Myocyte (in vitro differentiated cells): ENCODE measurements around the gene GABRB1. TPM values are rescaled to one million over a fixed set of nuclear protein-coding genes. Genes with fewer than 3 reads are reported as not detected.
"Not testable (repeated sequence)": the region's sequence is repeated elsewhere in the genome, so short reads cannot be mapped to it uniquely, and the experiment has no call there.

Experiments used
- DNase-seq: peaks from one replicate; pipeline ENCODE4 v3.0.0-alpha.2; 2012; ENCODE audit warnings: low read depth
- total RNA-seq: library from RNA; depleted of rRNA; stranded (reverse); fragments of >200 nt; gene quantifications from 2 replicates; pipeline ENCODE4 v1.2.3, GENCODE V29; 2014

The GABRB1 gene
- total RNA-seq, 1 donor from 2014 or later, result not detected

DNA sequence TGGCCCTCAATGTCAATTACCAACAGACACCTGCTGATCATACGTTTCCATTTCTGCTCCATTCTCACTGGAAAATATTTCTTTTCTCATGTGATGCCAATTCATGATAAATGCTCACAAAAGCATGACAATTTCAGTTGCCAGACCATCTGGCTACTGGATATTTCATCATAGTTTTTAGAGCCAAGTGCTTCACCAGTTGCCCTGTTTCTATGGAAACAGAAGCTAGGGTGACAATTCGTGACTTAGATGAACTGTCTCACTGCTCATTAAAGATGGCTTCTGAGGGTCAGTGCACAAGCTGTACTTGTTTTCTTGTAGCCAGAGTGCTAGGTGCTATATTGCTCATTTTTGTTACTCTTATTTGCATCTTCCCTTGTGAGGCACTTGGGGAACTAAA is 247.3 kb downstream of the GABRB1 start:
- peak; percentile 40 for DNase-seq

DNA sequence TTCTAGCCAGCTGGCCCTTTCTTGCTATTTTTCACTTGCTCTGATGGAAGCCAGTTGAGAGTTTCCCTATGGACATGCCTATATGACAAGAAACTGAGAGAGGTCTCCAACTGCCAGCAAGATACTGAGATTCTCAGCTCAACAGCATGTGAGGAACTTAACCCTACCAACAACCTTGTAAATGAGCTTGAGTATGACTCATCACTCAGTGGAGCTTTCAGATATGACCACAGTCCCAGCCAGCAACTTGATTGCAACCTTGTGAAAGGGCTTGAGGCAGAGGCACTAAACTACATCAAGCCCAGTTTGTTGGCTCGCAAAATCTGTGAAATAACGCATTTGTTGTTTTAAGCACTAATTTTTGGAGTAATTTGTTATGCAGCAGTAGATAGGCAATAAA is 256.4 kb downstream of the GABRB1 start:
- DNase-seq, result peak; percentile 59

DNA sequence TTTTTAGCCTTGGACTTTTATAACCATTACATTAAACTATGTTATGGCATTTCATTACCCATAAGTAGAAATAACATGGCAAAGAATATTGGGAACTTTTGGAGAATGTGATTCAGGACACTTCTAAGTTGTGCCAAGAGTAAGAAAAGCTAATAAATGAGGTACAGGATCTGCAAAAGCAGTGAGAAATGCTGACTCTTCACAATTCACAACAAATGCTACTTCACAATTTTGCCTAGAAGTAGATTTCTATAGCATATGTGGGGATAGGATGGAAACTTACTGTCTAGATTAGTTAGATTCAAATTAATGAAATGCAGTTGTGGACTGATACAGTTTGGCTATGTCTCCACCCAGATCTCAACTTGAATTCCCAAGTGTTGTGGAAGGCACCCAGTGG is 258.4 kb downstream of the GABRB1 start:
- no peak for DNase-seq

DNA sequence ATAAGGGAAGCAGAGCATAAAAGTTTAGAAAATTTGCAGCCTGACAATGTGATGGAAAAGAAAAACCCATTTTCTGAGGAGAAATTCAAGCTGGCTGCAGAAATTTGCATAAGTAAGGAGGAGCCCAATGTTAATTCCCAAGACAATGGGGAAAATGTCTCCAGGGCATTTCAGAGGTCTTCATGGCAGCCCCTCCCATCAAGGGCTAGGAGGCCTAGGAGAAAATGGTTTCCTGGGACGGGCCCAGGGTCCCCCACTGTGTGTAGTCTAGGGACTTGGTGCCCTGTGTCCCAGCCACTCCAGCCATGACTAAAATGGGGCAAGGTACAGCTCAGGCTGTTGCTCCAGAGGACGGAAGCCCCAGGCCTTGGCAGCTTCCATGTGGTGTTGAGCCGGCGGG is 259.5 kb downstream of the GABRB1 start:
- DNase-seq, result not testable (repeated sequence)

DNA sequence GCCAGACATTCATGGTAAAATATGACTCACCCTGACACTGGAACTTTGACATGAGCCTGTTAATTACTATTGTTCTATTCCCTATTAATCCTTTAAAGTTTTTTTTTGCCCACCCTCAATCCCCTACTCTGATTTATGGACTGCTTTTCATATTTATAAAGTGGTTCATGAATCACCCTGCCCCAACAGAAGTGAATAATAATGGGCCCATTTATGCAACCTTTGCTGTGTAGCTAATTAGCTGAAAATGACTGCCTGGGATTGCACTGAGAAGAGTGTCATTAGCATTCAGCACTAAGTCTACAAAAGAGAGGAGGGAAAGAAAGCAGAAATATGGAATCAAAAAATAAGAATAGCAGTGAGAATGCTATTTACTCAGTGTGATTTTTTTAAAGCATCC is 277.8 kb downstream of the GABRB1 start:
- DNase-seq, result no peak

DNA sequence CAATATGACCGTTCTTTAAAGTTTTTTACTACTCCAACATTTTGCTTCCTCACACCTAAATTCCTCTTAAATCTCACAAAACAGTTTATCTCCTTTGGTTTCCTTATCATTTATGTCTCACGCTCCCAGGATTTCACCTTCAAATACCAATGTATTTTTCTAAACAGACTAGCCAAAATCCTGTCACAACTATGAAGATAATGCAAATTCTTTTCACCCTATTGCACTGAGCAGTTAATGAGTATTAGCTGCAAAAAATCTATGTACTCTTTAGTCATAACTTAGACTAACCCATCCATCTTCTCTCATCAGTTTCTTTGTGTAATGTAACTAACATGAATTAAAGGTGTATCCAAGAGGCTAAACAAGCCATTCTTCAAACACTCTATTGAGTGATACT is 280.8 kb downstream of the GABRB1 start:
- DNase-seq, result no peak

DNA sequence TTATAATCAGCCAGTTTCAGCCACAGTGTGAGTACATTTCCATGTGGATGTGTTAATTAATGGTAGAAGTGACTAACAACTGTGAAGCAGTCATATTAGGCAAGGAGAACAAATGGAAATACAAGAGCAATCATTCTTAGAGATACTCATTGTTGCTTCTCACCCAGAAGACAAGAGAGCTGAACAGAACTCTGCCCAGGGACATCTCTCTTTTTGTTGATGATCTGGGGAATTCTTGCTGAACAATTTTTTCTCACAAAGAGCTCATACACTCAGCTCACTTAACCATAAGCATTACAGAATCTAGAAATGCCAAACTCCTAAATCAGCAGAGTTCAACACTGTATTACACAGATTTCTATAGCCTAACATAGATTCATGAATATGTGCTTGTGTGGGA is 282.0 kb downstream of the GABRB1 start:
- no peak for DNase-seq

DNA sequence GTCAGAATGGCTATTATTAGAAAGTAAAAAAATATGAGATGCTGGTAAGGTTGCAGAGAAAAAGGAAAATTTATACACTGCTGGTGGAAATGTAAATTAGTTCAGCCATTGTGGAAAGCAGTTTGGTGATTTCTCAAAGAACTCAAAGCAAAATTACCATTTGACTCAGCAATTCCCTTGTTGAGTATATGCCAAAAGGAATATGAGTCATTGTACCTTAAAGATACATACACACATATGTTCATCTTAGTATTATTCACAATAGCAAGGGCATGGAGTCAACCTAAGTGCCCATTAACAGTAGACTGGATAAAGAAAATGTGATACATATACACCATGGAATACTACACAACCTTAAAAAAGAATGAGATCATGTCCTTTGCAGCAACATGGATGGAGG is 284.0 kb downstream of the GABRB1 start:
- no peak for DNase-seq

DNA sequence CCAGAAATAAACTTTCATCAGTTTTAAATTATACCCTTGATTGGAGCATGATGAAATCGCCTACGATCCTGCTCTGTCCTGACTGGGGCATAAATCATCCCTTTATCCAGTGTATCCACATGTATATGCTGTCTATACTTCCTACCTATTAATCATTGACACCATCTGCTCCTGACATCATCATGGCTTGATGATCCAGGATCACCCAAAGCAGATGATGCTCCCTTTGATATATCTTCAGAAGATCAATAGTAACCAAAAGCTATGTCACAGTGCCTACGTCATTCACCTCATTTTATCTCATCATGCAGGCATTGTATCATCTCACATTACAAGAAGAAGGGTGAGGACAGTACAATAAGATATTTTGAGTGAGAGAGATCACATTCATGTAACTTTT is 294.7 kb downstream of the GABRB1 start:
- no peak for DNase-seq

DNA sequence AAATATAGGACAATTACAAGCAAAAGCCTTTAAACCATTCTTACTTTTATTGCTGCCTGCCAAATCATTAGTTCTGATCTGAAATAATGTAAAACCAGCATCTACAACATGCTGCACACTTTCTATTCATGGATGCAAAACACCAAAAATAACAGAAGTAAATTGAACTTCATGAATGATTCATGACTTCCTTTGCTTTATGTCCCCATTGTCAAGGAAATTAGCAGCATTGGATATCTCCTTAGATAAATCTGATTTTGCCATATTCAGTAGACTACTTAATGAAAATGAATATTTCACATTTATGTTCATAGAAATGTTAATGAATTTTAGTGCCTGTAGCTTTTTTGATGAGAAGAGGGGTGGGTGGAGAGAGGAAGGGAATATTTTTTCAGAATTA is 299.5 kb downstream of the GABRB1 start:
- no peak for DNase-seq

DNA sequence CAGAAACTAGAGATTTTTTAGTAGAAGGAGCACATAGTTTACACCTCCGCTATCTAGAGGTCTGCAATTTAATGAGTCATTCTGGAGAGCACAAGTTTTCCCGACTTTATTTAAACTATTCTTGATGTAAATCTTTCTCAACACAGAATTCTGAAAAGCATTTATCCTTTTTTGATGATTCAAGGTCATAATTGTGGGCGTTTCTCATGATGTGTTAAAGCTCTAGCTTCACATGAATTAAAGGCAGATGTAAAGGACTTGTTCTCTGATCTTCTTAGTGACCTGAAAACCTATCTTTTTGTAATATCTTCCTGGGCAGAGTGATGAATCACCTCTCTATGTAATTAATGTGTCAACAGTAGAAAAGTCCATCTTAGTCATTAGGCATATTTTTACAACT is 303.3 kb downstream of the GABRB1 start:
- DNase-seq, result no peak

DNA sequence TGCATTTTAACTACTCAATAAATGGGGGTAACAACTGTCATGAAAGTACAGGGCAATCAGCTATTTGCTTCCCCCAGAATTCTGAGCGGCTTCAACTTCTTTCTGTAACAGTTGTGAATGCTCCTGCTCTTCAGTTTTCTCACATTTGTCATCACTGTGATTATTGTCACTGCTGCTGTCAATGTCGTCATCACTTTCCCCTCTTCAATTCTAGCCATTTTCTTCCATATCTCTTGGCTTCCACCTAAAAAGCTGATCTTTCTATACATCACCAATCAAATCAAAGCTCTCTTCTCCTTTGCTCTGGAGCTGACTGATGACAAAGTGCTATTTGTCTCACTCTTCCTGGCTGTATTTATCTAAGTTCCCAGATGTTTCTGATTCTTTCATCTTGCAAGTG is 306.5 kb downstream of the GABRB1 start:
- no peak for DNase-seq

DNA sequence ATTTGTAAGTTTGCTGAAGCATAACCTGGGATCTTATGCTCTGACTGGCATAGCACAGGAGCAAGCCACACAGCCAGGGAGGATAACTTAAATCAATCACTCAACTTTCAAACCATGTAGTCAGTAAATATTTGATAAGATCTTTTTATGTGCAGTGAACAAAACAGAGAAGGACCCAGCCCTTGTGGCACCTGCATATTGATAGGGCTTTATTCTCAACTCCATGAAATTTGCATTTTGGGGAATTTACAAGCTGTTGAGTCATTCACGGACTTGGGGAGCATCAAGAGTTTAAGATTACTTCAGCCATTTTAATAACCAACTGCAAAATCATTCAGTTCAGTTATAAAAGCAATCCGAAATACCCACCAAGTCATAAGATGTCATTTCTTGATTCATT is 309.5 kb downstream of the GABRB1 start:
- no peak for DNase-seq

DNA sequence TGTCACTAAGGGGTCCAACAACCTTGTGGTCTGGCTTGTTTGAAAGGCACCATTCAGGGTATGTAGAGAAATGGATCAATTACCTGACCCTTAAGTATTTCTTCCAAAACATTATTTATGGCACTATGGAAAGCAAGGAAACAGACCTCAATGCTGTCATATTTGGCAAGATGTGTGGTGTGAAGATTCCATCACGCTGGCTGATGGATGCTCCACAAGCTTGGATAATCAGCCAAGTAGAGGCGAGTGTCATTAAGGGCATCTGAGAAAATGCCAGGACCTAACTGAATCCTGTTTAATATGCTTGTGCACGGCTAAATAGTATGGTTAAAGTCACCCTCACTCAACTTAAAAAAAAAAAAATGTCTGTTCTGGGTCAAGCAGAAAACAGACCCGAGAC is 311.4 kb downstream of the GABRB1 start:
- no peak for DNase-seq

DNA sequence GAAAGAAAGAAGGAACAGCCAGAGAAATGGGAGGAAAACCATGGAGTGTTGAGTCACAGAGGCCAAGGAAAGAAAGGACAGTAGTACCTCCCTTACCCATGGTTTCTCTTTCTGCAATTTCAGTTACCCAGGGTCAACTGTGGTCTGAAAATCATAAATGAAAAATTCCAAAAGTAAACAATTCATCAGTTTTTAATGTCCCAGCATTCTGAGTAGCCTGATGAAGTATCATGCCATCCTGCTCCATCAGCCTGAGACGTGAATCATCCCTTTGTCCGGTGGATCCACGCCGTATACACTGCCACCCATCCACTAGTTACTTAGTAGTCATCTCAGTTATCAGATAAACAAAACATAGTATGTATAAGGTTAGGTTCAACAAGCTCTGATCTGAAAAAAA is 318.0 kb downstream of the GABRB1 start:
- peak; percentile 7 for DNase-seq

DNA sequence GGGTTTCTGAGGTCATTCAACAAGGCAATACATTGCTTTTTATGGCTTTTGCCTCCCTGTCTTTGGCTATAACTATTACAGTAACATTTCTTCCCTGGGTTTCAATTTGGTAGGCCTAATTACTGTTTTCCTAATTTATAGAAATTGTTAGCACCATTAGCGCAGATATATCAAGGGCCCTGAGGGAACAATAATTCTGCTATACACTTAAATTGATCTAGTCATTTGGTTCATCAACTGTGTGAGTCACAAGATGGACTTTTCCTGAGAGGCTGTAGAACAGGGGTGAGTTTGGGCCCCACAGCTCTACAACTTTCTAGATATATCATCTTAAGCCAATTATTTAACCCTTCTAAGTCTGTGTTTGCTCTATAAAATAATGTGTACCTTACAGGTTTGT is 324.2 kb downstream of the GABRB1 start:
- no peak for DNase-seq

DNA sequence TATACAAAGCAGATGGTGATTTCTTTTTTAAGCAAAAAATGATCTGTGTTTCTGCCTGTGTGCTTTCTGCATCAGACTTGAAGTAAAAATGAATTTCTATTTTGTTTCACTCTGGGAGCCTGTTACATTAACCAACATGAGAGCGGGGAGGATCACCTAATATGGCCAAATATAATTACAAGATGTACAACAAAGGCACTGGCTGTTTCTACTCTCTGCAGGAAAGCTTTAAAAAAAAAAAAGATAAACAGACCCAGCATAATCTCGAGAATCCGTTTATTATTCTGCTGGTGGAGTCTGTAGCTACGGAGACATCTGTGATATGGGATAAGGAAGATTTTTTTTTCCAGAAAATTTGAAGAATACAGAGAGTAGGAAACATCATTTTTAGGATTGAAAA is 328.5 kb downstream of the GABRB1 start:
- DNase-seq, result no peak

DNA sequence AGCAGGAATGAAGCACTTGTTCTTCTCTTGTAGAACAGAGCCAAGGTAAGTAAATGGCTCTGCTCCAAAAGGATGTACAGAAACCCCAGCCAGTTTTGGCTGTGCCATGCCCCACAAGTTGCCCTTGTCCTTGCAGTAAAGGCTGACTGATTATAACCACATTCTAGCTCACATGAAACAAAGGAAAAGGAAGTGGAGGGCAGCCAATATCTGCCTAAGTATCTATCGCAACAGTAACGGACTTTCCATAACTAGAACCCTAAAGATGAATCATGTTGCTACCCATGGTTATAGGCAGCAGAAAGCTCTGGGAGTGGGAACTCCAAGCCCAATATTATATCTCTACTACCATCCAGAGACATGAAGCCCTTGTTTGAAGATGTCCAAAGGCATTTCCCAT is 336.4 kb downstream of the GABRB1 start:
- DNase-seq, result no peak

DNA sequence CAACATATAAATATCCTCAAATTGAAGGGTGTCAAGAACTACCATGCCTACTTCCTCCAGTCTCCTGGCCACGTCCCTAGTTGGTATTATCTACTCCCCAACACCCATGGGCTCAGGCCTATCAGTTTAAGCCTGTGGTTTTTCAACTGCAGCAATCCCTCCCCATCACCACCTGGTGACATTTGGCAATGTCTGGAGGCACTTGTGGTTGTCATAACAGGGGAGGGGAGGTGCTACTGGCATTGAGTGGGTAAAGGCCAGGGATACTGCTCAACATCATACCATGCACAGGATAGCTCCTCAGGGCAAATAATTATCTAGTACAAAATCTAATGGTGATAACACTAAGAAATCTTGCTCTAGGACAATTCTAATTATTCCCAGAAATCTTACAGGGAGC is 336.8 kb downstream of the GABRB1 start:
- DNase-seq, result peak; percentile 42

DNA sequence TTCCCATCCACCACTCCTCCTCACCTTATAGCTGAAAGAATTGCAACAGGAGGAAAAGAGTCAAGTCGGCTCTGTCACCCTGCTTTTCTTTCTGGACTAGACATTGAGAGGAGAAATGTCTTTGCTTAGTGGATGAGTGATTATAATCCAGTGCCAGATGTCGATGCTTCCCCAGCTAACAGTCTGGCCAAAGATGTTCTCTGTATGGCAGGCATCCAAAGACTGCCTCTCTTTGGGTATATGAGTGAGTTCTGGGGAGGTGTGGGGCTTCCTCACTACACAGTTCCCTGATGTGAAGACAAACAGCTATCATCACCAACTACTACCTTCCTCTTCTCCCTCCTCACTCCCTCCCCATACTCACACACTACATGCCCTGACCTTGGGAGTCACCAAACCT is 341.2 kb downstream of the GABRB1 start:
- peak; percentile 11 for DNase-seq

DNA sequence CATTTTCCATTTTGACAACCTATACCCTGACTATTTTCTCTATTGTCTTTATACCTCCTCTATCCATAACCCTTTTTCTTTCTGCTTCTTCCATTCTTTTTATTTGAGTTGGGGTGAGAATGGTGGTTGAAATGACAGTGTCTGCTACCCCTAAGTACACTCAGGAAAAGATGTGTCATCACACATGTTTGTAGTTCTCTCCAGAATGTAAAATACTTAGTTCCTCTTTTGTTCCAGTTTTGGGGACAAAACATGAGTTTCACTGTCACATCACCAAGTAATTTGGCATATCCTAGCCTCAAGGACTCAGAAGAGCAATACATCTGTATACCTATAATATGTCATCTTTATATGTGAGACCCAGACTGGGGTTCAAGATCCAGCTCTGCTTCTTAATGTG is 341.8 kb downstream of the GABRB1 start:
- DNase-seq, result no peak

DNA sequence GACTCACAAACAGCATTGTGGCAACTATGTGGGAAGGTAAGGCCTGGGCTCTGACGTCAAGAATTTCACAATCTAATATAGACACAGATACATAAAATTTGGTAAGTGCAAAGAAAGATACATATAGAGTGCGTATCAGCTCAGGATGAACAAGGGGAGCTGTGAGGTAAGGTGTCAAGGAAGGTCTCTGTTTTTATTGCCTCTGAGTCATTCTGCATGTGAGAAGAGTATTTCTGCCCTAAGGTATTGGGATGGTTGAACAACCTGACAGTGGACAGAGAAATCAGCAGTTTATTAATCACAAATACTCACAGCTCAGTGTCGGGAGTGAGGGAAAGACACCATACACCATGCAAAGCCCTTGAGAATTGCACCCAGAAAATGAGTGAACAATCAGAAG is 342.3 kb downstream of the GABRB1 start:
- no peak for DNase-seq

DNA sequence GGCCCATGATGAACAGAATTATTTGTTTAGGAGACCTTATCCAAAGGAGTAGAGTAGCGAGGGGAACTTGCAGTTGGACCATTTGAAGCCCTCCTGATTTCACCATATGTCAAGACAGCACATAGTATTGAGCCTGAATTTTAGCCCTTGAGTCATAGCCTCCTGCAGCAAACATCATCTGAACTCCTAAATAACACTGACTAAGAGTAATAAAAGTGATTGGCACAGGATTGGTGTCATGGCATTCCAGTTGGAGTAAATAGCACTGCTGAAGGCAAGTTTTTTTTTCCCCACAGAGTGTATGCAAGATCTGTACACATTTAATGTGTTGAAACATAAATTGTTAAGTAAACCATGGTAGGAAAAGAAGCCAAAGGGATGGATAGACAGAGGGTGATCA is 343.1 kb downstream of the GABRB1 start:
- DNase-seq, result peak; percentile 14

DNA sequence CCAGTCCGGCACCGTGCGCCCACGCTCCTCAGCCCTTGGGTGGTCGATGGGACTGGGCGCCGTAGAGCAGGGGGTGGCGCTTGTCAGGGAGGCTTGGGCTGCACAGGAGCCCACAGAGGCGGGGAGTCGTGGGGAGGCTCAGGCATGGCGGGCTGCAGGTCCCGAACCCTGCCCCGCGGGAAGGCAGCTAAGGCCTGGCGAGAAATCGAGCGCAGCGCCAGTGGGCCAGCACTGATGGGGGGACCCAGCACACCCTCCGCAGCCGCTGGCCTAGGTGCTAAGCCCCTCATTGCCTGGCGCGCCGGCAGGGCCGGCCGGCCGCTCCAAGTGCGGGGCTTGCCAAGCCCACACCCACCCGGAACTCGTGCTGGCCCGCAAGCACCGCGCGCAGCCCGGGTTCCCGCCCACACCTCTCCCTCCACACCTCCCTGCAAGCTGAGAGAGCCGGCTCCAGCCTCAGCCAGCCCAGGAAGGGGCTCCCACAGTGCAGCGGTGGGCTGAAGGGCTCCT is 346.7 kb downstream of the GABRB1 start:
- DNase-seq, result not testable (repeated sequence)
